GM13976 (cell line): ENCODE data around the gene SGK1.
"Not testable (repeated sequence)": the region's sequence is repeated elsewhere in the genome, so short reads cannot be mapped to it uniquely, and the experiment has no call there.

Experiments
- DNase-seq: peaks from one replicate; pipeline ENCODE4 v3.0.0; 2012; ENCODE audit warnings: low spot score
- in situ Hi-C: fragments of 300-500 bp; cut with MboI; formaldehyde crosslinking; loops from one replicate; pipeline ENCODE4 v1.12.0; 2022; ENCODE audit warnings: low sequenced_read_pairs, mixed read lengths, inconsistent platforms; ENCODE audit not compliant: unreplicated experiment
- TF ChIP-seq, protein P1 (sequence below): IDR thresholded peaks from 2 replicates; pipeline ENCODE4 v1.5.1; 2012; ENCODE audit warnings: borderline replicate concordance, mild to moderate bottlenecking; ENCODE audit not compliant: insufficient read depth; ENCODE audit errors: extremely low read depth, missing control alignments, control extremely low read depth

The SGK1 gene

DNA sequence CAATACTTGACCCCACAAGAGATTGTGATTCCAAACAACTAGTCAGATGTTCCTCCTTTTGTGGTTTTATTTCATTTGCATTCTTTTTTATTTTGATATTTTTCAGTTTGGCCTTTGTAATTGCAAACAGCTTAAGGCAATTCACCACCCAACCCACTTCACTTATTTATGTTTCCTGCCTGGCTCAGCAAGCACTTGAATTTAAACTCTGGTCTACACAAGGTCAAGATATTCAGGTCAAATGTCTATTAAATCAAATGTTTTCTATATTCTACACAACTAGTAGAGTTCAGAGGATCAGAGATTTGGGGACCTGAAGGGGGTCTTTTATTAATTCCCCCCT lies 100.1 kb downstream of the SGK1 start:
- in situ Hi-C loops: no loop called here
- TF ChIP-seq, protein P1, sequence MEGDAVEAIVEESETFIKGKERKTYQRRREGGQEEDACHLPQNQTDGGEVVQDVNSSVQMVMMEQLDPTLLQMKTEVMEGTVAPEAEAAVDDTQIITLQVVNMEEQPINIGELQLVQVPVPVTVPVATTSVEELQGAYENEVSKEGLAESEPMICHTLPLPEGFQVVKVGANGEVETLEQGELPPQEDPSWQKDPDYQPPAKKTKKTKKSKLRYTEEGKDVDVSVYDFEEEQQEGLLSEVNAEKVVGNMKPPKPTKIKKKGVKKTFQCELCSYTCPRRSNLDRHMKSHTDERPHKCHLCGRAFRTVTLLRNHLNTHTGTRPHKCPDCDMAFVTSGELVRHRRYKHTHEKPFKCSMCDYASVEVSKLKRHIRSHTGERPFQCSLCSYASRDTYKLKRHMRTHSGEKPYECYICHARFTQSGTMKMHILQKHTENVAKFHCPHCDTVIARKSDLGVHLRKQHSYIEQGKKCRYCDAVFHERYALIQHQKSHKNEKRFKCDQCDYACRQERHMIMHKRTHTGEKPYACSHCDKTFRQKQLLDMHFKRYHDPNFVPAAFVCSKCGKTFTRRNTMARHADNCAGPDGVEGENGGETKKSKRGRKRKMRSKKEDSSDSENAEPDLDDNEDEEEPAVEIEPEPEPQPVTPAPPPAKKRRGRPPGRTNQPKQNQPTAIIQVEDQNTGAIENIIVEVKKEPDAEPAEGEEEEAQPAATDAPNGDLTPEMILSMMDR: no peak
- no peak for DNase-seq

DNA sequence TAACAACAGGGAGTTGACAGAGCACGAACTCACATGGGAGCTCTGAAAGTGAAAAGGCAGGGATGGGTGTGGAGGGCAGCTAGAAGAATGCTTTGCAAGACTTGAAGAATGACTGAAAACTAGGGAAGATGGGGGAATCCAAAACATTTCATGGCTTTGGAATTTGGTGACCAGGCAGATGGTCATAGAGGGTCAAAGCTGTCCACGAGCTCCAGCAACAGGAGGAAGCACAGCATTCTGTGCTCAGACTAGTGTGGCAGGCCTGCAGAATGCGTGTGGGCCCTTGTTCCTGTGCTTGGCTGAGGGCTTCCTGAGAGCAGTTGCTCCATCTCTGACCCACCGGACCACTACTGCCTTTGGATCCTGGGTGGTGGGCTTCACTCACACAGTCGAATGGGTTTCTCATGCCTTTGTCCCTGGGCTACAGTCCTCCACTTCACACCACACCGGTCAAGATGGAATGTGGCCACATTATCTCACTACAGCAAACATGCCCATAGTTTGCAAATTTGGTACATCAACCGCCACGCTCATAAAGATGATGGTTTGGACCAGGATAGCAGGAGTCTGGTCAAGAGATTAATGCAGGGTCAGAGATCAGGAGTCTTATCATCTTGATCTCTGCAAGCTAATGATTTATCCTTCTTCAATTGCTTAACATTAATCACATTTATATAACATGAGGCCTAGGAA lies 100.7 kb downstream of the SGK1 start:
- in situ Hi-C loops: no loop called here

DNA sequence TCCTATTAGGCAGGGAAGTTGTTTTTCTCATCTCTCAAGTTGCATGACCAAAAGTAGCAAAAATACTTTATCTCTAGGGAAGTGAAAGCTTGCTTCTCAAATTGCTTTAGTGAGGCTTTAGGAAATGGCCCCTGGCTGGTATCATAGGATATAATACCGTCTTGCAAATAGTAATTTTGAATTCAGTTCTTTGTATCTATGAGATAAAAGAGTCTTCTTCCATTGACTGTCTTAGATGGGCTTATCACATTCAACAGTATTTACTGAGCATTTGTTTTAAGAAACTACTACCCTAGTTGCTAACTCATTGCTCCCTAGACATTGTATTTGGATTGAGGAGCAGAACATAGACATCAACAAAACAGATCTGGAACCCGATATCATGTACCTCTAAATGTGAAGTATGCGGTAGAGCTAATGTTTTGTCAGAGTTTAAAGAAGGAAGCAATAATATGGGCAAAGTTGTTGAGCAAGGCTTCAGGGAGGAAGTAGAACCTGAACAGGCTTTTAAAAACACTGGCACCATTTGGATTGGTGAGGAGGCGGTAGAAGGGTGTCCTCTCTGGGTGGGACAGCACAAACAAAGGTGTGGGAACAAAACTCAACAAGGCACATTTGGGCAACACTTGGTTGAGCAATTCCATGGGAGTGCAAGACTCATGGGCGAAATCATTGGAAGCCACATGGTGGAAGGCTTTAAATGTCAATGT lies 101.5 kb downstream of the SGK1 start:
- in situ Hi-C loops: no loop called here
- no peak for DNase-seq
- TF ChIP-seq, protein P1: no peak

More for the DNA sequence above, 100.7 kb downstream of the SGK1 start:
- TF ChIP-seq, protein P1: no peak
- DNase-seq: no peak

DNA sequence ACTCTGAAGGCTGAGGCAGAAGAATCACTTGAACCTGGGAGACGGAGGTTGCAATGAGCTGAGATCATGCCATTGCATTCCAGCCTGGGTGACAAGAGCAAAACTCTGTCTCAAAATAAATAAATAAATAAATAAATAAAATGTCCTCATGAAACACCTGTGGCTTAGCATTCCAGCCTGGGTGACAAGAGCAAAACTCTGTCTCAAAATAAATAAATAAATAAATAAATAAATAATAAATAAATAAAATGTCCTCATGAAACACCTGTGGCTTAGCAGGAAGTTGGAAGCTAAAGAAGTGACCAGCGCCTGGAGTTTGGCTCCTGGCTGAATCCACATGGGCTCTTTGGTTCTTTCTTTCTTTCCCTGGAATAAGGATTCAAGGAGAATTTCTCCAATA lies 104.5 kb downstream of the SGK1 start:
- in situ Hi-C loops: not testable (repeated sequence)

DNA sequence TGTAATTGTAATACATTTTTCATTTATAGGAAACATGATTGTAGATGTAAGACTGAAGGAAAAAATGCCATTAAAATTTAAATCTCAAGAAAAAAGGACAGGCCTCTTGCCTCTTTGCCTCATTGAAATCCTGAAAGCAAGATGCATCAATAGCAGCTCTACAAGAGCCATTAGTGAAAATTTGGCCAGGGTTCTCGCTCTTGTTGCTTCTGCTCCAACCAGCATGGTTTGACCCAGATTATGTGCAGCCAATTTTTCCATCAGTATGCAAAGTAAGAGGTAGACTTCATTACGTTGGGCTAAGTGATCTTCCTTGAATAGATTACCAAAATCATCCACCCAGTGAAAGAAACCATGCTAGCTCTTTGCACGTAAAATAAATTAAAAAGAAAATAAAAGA lies 106.6 kb downstream of the SGK1 start:
- TF ChIP-seq, protein P1: no peak
- DNase-seq: no peak
- in situ Hi-C loops: no loop called here

More for the DNA sequence above, 104.5 kb downstream of the SGK1 start:
- not testable (repeated sequence) for DNase-seq

DNA sequence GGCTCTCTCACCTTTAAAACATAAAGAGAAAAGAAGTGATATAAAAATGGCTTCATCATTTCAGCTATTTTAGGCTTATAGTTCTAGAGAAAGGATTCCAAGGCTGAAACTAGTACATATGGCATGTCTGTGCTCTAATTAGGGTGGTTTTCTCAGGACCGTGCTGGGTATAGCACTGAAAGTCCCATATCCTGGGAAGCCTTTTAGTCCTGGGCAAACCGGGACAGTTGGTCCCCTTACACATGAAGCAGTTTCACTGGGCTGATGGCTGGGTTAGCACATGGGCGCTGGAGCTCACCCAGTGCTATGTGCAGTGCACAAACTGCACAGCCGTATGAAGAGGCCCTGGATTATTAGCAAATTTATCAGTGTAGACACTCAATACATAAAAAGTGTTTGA lies 110.5 kb downstream of the SGK1 start:
- in situ Hi-C loops: no loop called here
- DNase-seq: no peak
- TF ChIP-seq, protein P1: no peak

DNA sequence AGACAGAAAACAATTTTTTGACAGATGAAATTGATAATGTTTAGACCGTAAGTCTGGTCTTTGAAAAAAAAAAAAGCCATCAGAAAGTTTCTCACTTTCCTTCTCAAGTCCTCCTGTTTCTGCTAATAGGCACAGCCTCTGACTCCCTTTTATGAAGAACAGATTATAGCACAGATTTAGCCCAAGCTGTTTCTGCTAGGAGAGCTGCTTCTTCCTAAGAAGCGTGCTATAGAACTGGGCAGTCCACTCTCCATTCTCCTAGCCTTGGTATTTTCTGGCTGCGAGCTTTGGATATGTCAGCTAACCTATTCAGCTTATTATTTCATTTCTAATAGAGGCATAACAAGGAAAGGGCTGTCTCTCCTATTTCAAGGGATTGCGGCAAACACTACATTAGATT lies 112.5 kb downstream of the SGK1 start:
- TF ChIP-seq, protein P1: no peak
- DNase-seq: no peak
- in situ Hi-C loops: no loop called here

DNA sequence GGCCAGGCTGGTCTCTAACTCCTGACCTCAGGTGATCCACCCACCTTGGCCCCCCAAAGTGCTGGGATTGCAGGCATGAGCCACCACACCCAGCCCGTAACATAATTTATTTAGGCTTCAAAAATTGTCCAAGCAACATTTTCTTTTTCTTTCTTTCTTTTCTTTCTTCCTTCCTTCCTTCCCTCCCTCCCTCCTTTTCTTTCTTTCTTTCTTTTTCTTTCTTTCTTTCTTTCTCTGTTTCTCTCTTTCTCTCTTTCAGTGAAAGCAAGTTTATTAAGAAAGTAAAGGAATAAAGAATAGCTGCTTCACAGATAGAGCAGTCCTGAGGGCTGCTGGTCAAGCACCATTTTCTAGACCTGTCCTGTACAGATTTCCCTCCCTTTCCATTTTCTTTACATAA lies 113.2 kb downstream of the SGK1 start:
- in situ Hi-C loops, DNase-seq: not testable (repeated sequence)
